HEK293 (cell line): ENCODE results near the gene KMT2D.

Experiments
- CTCF ChIA-PET: fragments of 350-600 bp; formaldehyde crosslinking; extraction: SDS; loops from one replicate; lab custom pipeline; 2021; ENCODE audit warnings: antibody characterized with exemption; lab: Yijun Ruan, JAX
- POLR2A ChIA-PET: fragments of 300-600 bp; formaldehyde crosslinking; extraction: SDS; loops from one replicate; lab custom pipeline; 2020; ENCODE audit warnings: antibody characterized with exemption, inconsistent platforms; lab: Yijun Ruan, JAX
- H3K27ac ChIP-seq: fragments of 200-500 bp; sonication (Bioruptor generic); 2 replicates; pipeline ENCODE4 v1.5.1; 2014; ENCODE audit warnings: low read depth, low read length, control low read depth, inconsistent platforms; ENCODE audit errors: extremely low read depth
- H3K36me3 ChIP-seq, 2 experiments: fragments of 200-500 bp in 1 of 2; sonication (Bioruptor generic) in 1 of 2; 1 replicate in 1 of 2; 2 replicates in 1 of 2; pipeline ENCODE4 v1.5.1; 2014 to 2017; ENCODE audit warnings: inconsistent platforms in 2 of 2, low read length in 2 of 2; ENCODE audit not compliant: control insufficient read depth in 2 of 2, insufficient read depth in 1 of 2
- H3K4me1 ChIP-seq: fragments of 200-500 bp; sonication (Bioruptor generic); 2 replicates; pipeline ENCODE4 v1.5.1; 2014; ENCODE audit warnings: mild to moderate bottlenecking, low read length, inconsistent platforms; ENCODE audit not compliant: control insufficient read depth, insufficient read depth
- H3K4me3 ChIP-seq: 2 replicates; pipeline ENCODE4 v1.5.1; 2011; ENCODE audit warnings: low read depth, mild to moderate bottlenecking, control low read depth, low read length, moderate library complexity
- H3K9me3 ChIP-seq: fragments of 200-500 bp; sonication (Bioruptor generic); 2 replicates; pipeline ENCODE4 v1.5.1; 2014; ENCODE audit warnings: low read depth, low read length, inconsistent platforms; ENCODE audit not compliant: control insufficient read depth, insufficient read depth
- IKZF3 ChIP-seq: fragments of 450-650 bp; IDR thresholded peaks from 2 replicates; pipeline ENCODE4 v1.5.0; 2018; ENCODE audit warnings: missing biosample characterization, mild to moderate bottlenecking, missing genetic modification characterization, moderate library complexity
- KLF16 ChIP-seq: fragments of 450-650 bp; formaldehyde crosslinking; IDR thresholded peaks from 2 replicates; pipeline ENCODE4 v1.5.1; 2017; ENCODE audit warnings: missing biosample characterization, missing genetic modification characterization
- MYNN ChIP-seq: fragments of 450-650 bp; formaldehyde crosslinking; IDR thresholded peaks from 2 replicates; pipeline ENCODE4 v1.5.1; 2016; ENCODE audit warnings: missing biosample characterization, missing genetic modification characterization, borderline replicate concordance
- SCRT1 ChIP-seq: fragments of 450-650 bp; formaldehyde crosslinking; IDR thresholded peaks from 2 replicates; pipeline ENCODE4 v1.5.1; 2016; ENCODE audit warnings: missing biosample characterization, missing genetic modification characterization, borderline replicate concordance
- SCRT2 ChIP-seq: fragments of 450-650 bp; formaldehyde crosslinking; IDR thresholded peaks from 2 replicates; pipeline ENCODE4 v1.5.1; 2016; ENCODE audit warnings: missing biosample characterization, missing genetic modification characterization
- ZNF155 ChIP-seq: fragments of 450-650 bp; formaldehyde crosslinking; IDR thresholded peaks from 2 replicates; pipeline ENCODE4 v1.5.1; 2016; ENCODE audit warnings: missing biosample characterization, missing genetic modification characterization
- ZNF239 ChIP-seq: fragments of 450-650 bp; formaldehyde crosslinking; IDR thresholded peaks from 2 replicates; pipeline ENCODE4 v1.5.1; 2016; ENCODE audit warnings: missing biosample characterization, missing genetic modification characterization
- ZNF274 ChIP-seq, 2 experiments: fragments of 200-500 bp in 1 of 2; fragments of 450-650 bp in 1 of 2; sonication (Bioruptor generic) in 1 of 2; formaldehyde crosslinking in 1 of 2; IDR thresholded peaks; 2 replicates each; pipeline versions ENCODE4 v1.5.1 to v1.6.1; 2014 to 2016; ENCODE audit warnings: borderline replicate concordance in 1 of 2, inconsistent platforms in 1 of 2, low read length in 1 of 2, missing biosample characterization in 1 of 2, missing genetic modification characterization in 1 of 2
- ZNF510 ChIP-seq: fragments of 450-650 bp; formaldehyde crosslinking; IDR thresholded peaks from 2 replicates; pipeline ENCODE4 v1.5.1; 2018; ENCODE audit warnings: mild to moderate bottlenecking, missing genetic modification characterization, missing biosample characterization; ENCODE audit not compliant: insufficient replicate concordance
- ZNF549 ChIP-seq: fragments of 450-650 bp; IDR thresholded peaks from 2 replicates; pipeline ENCODE4 v1.5.1; 2018; ENCODE audit warnings: missing biosample characterization, missing genetic modification characterization, mild to moderate bottlenecking, inconsistent platforms, moderate library complexity
- ZNF670 ChIP-seq: fragments of 450-650 bp; formaldehyde crosslinking; IDR thresholded peaks from 2 replicates; pipeline ENCODE4 v1.5.1; 2016; ENCODE audit warnings: missing biosample characterization, missing genetic modification characterization, low read depth
- TF ChIP-seq, protein P1 (sequence below): fragments of 450-650 bp; formaldehyde crosslinking; IDR thresholded peaks from 2 replicates; pipeline ENCODE4 v1.5.1; 2016; ENCODE audit warnings: missing biosample characterization, missing genetic modification characterization
- TF ChIP-seq, protein P2 (sequence below): fragments of 450-650 bp; formaldehyde crosslinking; optimal IDR thresholded peaks from 2 replicates; pipeline ENCODE3; 2016; ENCODE audit warnings: missing biosample characterization, mild to moderate bottlenecking, missing genetic modification characterization
- TF ChIP-seq, protein P3 (sequence below): fragments of 450-650 bp; formaldehyde crosslinking; IDR thresholded peaks from 2 replicates; pipeline ENCODE4 v1.5.1; 2017; ENCODE audit warnings: missing biosample characterization, missing genetic modification characterization

The KMT2D gene

DNA sequence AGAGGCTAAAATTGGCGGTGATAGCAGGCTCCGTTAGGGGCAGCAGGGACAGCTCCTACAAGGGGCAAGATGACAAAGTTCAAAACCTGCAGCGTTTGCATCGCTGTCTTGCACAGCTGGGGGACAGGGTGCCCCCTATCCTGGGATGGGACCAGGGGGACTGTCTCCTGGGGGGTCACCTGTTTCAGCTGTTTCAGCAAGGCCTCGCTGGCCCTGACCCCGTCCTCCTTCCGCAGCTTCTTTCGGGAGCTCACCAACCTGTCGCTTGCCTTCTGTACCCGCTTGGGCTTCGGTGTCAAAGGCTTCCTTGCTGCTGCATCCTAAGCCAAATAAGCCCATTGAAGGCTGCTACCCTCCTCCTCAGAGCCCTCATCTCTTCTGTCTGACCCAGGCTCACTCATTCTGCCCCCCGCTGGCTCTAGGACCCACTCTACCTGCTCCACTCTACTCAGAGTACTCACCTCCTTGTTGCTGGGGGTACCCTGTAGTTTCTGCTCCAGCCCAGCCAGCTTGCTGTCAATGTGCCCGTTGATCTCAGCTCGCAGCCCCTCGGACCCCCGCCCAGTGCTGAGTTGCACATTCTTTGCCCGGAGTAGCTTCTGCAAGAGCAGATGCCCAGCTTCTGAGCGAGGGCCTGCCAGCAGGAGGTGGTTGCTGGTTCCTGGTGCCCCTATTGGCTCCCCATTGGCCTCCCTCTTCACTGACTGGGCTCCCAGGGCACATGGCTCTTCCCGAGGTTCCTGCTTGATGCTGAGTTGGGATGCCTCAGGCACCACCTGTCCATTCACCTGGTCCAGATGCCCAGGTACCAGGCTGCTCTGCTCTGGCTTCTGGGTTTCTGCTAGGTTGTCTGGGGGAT lies 29.7 kb downstream of the KMT2D start:
- ChIA-PET POLR2A (interaction anchor here (1.0 to 1.8 kb wide), 4 partner anchors 9 to 100 kb away, joined by 3 to 8 read pairs (median 6); partner anchors contain the start of gene TUBA1B), CTCF (interaction anchor here (0.6 to 3.2 kb wide), 5 partner anchors 13 to 264 kb away, joined by 3 to 17 read pairs (median 3); partner anchors contain the start of gene PRPH)
- no peaks in the 10 kb centered on the region for H3K4me1 ChIP-seq
- peaks cover 19 to 98% of the 10 kb centered on the region in 2 experiments for H3K36me3 ChIP-seq
- no peak overlapping the region for H3K4me3 ChIP-seq
- no peak overlapping the region for H3K27ac ChIP-seq
- no peak for TF ChIP-seq ZNF239
- TF ChIP-seq SCRT2 (tag by site-specific recombination) = peak; percentile 95
- peak; percentile 77 for TF ChIP-seq SCRT1 (tag by site-specific recombination)
- TF ChIP-seq, all 188 proteins: peak for 2
- H3K9me3 ChIP-seq = no peaks in the 10 kb centered on the region

DNA sequence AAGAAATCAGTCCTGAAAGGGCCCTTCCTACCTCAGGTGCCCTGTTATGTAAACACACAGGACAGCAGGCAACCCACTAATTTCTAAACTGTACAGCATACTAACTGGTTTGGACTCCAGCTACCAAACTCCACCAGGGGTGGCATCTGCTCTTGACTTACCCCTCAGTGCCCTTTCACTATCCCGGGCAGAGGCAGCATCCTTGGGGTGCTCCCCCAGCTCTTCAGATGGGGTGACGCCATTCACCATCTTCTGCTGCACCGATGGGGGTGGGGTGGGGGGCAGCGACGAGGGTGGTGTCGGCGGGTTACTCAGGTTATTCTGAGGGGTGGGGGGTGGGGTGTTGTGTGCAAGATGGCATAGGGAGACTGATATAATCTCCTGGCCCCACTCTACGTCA lies 30.5 kb downstream of the KMT2D start:
- Histone ChIP-seq H3K4me3 (no peak overlapping the region), H3K27ac (no peak overlapping the region), H3K36me3 (peaks cover 15 to 98% of the 10 kb centered on the region in 2 experiments), H3K4me1 (no peaks in the 10 kb centered on the region), H3K9me3 (no peaks in the 10 kb centered on the region)
- no peak for TF ChIP-seq KLF16 (tag by site-specific recombination)
- TF ChIP-seq, protein P1, sequence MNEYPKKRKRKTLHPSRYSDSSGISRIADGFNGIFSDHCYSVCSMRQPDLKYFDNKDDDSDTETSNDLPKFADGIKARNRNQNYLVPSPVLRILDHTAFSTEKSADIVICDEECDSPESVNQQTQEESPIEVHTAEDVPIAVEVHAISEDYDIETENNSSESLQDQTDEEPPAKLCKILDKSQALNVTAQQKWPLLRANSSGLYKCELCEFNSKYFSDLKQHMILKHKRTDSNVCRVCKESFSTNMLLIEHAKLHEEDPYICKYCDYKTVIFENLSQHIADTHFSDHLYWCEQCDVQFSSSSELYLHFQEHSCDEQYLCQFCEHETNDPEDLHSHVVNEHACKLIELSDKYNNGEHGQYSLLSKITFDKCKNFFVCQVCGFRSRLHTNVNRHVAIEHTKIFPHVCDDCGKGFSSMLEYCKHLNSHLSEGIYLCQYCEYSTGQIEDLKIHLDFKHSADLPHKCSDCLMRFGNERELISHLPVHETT (tag by site-specific recombination) = no peak
- TF ChIP-seq, protein P2, sequence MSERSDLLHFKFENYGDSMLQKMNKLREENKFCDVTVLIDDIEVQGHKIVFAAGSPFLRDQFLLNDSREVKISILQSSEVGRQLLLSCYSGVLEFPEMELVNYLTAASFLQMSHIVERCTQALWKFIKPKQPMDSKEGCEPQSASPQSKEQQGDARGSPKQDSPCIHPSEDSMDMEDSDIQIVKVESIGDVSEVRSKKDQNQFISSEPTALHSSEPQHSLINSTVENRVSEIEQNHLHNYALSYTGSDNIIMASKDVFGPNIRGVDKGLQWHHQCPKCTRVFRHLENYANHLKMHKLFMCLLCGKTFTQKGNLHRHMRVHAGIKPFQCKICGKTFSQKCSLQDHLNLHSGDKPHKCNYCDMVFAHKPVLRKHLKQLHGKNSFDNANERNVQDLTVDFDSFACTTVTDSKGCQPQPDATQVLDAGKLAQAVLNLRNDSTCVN (tag by site-specific recombination) = no peak
- no peak for TF ChIP-seq ZNF155 (tag by site-specific recombination)
- no peak for TF ChIP-seq MYNN (tag by site-specific recombination)
- TF ChIP-seq ZNF510 (tag by site-specific recombination) = no peak
- ChIA-PET POLR2A (interaction anchor here (1.0 to 1.7 kb wide), 4 partner anchors 9 to 101 kb away, joined by 3 to 8 read pairs (median 7); partner anchors contain the start of gene TUBA1B), CTCF (interaction anchor here (0.6 to 3.2 kb wide), 6 partner anchors 10 to 91 kb away, joined by 3 to 17 read pairs (median 4); no protein-coding TSS in a partner anchor)

DNA sequence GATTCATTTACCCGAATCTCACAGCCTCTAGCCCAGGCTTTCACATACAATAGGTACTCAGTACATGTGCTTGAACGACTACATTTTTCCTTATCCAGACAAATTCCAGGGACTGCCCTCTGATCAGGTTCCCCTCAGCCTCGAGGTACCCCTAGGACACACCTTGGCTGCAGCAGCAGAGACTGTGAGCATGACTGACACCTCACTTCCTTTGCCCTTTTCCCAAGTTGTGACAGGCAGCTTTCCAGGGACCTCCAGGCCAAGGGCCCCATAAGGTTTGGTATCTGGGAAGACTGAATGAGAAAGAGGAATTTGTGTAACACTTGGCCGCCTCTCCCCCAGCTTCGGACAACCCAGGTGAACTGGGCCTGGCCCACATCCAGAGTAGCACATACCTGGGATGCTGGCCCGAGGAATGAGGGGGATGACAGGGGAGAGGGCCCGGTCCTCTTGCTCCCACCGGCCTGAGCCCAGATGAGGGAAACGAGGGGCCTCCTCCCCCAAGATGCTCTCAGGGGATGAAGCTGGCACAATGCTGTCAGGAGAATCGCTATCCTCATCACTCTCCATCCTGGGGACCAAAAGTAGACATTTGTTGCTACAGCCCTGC lies 31.8 kb downstream of the KMT2D start:
- no peak overlapping the region for H3K27ac ChIP-seq
- POLR2A ChIA-PET = interaction anchor here (1.3 kb wide), 1 partner anchor 17 kb away, joined by 8 read pairs; no protein-coding TSS in a partner anchor
- peaks cover 15 to 98% of the 10 kb centered on the region in 2 experiments for H3K36me3 ChIP-seq

More for the DNA sequence above, 31.8 kb downstream of the KMT2D start:
- Histone ChIP-seq H3K9me3 (no peaks in the 10 kb centered on the region), H3K4me3 (no peak overlapping the region)
- CTCF ChIA-PET = interaction anchor here (2.5 to 3.2 kb wide), 2 partner anchors 9 to 15 kb away, joined by 14 to 17 read pairs; no protein-coding TSS in a partner anchor
- TF ChIP-seq, protein P3, sequence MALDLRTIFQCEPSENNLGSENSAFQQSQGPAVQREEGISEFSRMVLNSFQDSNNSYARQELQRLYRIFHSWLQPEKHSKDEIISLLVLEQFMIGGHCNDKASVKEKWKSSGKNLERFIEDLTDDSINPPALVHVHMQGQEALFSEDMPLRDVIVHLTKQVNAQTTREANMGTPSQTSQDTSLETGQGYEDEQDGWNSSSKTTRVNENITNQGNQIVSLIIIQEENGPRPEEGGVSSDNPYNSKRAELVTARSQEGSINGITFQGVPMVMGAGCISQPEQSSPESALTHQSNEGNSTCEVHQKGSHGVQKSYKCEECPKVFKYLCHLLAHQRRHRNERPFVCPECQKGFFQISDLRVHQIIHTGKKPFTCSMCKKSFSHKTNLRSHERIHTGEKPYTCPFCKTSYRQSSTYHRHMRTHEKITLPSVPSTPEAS (tag by site-specific recombination) = no peak
- no peak for TF ChIP-seq IKZF3
- TF ChIP-seq ZNF274 (IDR thresholded peaks at IDR 0.05; ENCODE audit: low read length) = no peak
- no peak for TF ChIP-seq ZNF274 (tag by site-specific recombination; IDR thresholded peaks at IDR 0.05; ENCODE audit: borderline replicate concordance)
- TF ChIP-seq ZNF670 (tag by site-specific recombination) = no peak
- no peak for TF ChIP-seq ZNF549 (tag by site-specific recombination)
- TF ChIP-seq, all 188 proteins: peak for 0
- H3K4me1 ChIP-seq = no peaks in the 10 kb centered on the region
